Breast epithelium (tissue), 3 donors: ENCODE data around the gene SDHD.
"Not testable (repeated sequence)": the region's sequence is repeated elsewhere in the genome, so short reads cannot be mapped to it uniquely, and the experiment has no call there.

Experiments
- POLR2A ChIP-seq: fragments of 450-650 bp; IDR thresholded peaks from one replicate; pipeline ENCODE4 v1.6.1; 2016; ENCODE audit warnings: antibody characterized with exemption, mild to moderate bottlenecking, moderate library complexity
- TF ChIP-seq, protein P1 (sequence below), 3 donors: fragments of 450-650 bp; IDR thresholded peaks; one replicate each; pipeline ENCODE4 v1.5.1; 2016 to 2017; ENCODE audit warnings: antibody characterized with exemption in 3 of 3, mild to moderate bottlenecking in 3 of 3, moderate library complexity in 3 of 3

DNA sequence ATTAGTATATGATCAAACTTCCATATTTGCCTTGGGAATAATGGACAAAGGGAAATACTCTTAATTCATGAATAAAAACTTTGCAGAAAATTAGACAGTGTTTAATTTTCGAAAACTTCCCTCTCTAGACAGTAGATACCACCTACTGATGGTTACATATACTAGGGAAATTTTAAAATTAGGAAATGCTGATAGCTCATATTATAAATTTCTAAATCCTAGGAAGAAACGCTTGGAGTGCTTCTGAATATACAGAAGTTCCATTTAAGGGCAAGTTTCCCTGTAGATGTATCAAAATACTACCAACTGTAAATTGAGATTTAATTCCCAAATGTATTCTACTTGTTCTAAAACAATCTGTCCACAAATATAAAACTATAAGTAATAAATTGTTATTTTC, 8.6 kb downstream of the SDHD start:
- TF ChIP-seq, protein P1, sequence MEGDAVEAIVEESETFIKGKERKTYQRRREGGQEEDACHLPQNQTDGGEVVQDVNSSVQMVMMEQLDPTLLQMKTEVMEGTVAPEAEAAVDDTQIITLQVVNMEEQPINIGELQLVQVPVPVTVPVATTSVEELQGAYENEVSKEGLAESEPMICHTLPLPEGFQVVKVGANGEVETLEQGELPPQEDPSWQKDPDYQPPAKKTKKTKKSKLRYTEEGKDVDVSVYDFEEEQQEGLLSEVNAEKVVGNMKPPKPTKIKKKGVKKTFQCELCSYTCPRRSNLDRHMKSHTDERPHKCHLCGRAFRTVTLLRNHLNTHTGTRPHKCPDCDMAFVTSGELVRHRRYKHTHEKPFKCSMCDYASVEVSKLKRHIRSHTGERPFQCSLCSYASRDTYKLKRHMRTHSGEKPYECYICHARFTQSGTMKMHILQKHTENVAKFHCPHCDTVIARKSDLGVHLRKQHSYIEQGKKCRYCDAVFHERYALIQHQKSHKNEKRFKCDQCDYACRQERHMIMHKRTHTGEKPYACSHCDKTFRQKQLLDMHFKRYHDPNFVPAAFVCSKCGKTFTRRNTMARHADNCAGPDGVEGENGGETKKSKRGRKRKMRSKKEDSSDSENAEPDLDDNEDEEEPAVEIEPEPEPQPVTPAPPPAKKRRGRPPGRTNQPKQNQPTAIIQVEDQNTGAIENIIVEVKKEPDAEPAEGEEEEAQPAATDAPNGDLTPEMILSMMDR (IDR thresholded peaks at IDR 0.05) = not testable (repeated sequence)
- TF ChIP-seq POLR2A = not testable (repeated sequence)
